ENCODE measurements around the gene CLEC4M.
"Not testable (repeated sequence)": the region's sequence is repeated elsewhere in the genome, so short reads cannot be mapped to it uniquely, and the experiment has no call there.

CLEC4M gene

DNA sequence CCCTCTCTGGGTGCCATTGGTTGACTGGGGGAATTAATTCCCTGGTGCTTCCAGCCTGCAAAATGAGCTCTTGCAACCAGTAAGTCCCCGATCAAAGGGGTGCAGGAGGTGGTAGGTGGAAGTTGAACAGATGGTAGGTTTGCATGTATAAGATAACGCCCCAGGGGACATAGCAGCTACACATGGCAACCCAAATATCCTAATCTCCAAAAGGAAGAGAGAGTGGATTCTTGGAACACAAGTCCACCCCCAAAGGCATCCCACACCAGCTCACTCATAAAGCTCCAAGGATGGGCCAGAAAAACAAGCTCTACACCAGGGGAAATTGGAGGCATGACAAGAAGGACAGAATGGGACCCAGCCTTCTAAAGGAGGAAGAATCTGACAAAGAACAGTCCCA, 20.5 kb upstream of the CLEC4M start:
- no peak for DNase-seq

DNA sequence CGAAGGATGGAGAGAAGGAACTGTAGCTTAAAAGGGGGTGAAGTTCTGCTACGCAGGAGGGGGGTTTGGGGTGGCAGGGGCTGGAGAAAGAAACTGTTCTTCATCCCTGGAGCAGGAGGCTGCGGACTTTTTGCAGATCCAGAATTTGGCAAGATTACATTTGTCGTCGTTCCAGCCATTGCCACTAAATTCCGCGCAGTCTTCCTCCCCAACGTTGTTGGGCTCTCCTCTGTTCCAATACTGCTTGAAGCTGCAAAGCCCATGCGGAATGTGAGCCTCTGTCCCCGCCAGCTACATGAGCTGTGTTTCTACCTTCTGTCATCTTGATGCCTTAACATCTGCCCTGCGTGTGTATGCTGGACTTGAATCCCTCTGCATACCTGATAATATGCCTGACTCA, 20.1 kb upstream of the CLEC4M start:
- DNase-seq: no peak

- no peak for DNase-seq
These were observed 19.6 kb upstream of the CLEC4M start for GRCh38 chr19:7743425-7743841.

DNA sequence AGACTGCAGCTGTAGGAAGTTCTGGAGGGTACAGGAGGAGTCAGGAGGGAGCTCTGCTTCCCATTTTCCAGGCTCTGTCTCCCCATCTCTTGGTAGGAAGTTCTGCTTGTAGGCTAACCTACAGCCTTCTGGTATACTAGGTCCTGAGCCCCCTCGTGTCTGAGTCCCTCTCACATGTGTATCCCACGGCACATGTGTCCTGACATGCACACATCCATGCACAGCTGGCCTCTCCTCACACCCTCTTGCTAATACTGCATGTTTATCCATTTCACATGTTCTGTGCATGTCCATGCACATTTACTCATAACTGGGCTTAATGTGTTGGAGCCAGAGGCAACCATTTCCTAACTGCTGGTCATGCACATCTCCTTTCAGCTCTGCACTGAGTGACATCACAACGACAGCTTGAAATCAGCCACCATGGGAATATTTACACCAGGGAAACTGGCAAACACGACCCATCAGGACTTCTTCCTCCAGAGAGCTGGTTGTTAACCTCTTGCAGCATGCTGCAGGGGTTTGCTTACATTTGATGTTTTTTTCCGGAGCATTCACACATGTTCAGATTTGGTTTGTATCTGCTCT, 18.8 kb upstream of the CLEC4M start:
- DNase-seq: no peak

DNA sequence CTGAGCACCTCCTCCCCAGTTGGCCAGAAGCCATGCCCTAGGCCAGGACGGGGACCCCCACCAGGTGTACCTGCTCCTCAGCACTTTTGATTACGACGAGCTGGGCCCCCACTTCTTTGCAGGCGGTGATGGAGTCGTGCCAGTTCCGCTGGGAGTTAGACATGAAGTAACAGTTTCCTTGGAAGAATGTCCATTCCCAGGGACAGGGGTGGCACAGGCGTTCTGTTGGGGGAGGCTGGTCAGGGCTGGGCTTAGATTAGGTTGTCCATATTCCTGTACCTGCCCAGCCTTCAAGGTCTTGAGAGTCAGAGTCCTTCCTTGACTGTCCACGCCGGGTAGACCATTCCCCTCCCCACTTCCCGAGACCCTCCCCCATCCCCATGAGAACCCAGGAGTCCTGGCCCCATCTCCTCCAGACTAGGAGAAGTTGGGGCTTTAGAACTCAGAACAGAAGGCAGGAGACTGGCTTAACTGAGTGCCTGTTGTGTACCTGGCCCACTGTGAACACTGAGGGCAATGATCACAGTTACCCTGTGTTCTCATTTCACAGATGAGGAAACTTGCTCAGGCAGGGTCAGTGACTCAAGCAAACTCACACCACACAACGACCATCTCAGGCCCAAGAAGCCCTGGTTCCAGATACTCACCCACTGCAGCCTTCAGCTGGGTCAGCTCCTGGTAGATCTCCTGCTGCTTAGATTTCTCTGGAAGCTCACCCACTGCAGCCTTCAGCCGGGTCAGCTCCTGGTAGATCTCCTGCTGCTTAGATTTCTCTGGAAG, 18.0 kb upstream of the CLEC4M start:
- DNase-seq: no peak

DNA sequence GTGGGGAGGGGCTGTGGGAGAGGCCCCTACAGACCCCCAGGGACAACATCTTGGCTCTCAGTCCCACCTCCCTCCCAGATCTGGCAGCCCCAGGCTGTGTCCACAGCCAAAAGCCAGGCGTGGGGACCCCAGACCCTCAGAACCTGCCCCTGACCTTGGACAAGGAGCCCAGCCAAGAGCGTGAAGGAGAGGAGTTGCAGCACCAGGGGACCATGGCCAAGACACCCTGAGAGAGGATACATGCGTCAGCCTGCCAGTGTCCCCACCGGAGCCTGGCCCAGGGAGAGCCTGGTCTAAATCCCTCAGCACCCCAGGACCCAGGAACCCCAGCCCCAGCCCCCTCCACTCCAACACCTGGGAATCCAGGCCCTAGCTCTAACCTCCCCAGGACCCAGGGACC, 16.7 kb upstream of the CLEC4M start:
- not testable (repeated sequence) for DNase-seq

- DNase-seq: no peak
These were observed 15.8 kb upstream of the CLEC4M start, which contains the start of gene CD209 for GRCh38 chr19:7746903-7747884. CD209 (minus strand) TSS chr19:7747534; CDS start chr19:7747511, 23 bp downstream.

DNA sequence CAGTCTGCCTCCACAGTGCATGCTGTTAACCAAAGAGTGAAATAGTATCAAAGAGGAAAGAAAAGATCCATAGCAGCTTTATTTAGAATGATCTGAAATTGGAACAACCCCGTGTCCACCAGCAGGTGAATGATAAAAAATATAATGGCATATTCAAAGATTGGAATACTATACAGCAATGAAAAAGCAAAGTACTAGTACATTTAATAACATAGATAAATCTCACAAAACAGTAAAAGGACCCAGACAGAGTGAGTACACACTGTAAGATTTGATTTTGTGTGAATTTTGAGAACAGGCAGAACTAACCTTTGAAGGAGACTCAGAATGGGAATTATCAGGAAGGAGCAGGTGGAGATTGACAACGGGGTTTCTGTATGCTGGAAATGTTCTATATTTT, 14.9 kb upstream of the CLEC4M start:
- DNase-seq: no peak

DNA sequence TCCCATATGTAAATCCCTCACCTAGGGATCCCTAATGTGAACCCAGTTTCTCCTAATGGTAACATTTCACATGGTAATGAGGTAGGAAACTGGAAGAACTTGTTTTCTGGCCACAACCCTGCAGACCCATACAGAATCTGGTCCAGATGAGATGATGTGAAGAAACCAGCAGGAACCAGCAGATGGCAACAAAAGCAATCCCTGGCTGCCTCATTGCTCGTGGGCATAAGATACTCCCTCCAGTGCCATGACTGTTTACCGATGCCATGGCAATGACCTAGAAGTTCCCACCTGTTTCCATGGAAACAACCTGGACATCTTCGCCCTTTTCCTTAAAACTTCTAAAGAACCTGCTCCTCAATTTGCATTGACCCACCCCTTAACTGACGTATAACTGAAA, 14.3 kb upstream of the CLEC4M start:
- no peak for DNase-seq

- peak; percentile 24 to 56 for DNase-seq
These were observed 11.8 kb upstream of the CLEC4M start for GRCh38 chr19:7751157-7751783.

GRCh38 chr19:7756258-7756657, 6.8 kb upstream of the CLEC4M start:
- no peak for DNase-seq

GRCh38 chr19:7757358-7757757, 5.7 kb upstream of the CLEC4M start:
- no peak for DNase-seq

- DNase-seq: no peak
These were observed 3.9 kb upstream of the CLEC4M start for GRCh38 chr19:7759156-7759555.

GRCh38 chr19:7763696-7764095, 653 bp downstream of the CLEC4M start:
- no peak for DNase-seq

GRCh38 chr19:7764157-7764556, 1.1 kb downstream of the CLEC4M start:
- DNase-seq: not testable (repeated sequence)

- not testable (repeated sequence) for DNase-seq
These were observed 2.0 kb downstream of the CLEC4M start for GRCh38 chr19:7765043-7765442.

- DNase-seq: no peak
These were observed 3.5 kb downstream of the CLEC4M start for GRCh38 chr19:7766535-7766934.

DNA sequence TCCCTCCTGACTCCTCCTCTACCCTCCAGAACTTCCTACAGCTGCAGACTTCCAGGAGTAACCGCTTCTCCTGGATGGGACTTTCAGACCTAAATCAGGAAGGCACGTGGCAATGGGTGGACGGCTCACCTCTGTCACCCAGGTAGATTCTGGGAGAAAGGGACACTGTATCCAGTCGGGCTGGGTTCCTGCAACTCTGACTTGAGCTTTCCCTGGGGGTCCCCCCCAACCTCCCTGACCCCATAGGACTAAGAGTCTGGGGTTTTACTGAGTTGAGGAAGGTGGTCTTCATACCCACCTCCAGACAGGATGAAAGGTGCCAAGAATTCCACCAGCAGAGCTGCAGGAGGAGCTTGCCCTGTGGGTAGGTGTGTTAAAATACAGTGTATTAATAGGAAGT, 4.4 kb downstream of the CLEC4M start:
- no peak for DNase-seq

DNA sequence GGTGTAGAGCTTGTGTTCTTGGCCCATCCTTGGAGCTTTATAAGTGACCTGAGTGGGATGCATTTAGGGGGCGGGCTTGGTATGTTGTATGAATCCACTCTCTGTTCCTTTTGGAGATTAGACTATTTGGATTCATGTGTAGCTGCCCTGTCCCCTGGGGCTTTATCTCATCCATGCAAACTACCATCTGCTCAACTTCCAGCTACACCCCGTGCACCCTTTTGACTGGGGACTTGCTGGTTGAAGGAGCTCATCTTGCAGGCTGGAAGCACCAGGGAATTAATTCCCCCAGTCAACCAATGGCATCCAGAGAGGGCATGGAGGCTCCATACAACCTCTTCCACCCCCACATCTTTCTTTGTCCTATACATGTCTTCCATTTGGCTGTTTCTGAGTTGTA, 6.1 kb downstream of the CLEC4M start:
- no peak for DNase-seq

DNA sequence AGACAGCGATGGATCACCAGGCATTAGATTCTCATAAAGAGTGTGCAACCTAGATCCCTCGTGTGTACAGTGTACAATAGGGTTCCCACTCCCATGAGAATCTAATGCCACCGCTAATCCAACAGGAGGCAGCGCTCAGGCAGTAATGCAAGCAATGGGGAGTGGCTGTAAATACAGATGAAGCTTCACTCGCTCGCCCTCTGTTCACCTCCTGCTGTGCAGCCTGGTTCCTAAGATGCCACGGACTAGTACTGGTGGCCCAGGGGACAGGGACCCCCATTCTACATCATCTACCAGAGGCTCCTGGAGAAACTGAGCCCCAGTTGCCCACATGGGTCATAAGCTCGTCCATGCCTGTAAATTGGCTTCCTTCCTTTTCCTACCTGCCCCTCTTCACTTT, 8.0 kb downstream of the CLEC4M start:
- no peak for DNase-seq

GRCh38 chr19:7772752-7773291, 9.8 kb downstream of the CLEC4M start:
- DNase-seq: peak in 1 of 2 donors; percentile 43

DNA sequence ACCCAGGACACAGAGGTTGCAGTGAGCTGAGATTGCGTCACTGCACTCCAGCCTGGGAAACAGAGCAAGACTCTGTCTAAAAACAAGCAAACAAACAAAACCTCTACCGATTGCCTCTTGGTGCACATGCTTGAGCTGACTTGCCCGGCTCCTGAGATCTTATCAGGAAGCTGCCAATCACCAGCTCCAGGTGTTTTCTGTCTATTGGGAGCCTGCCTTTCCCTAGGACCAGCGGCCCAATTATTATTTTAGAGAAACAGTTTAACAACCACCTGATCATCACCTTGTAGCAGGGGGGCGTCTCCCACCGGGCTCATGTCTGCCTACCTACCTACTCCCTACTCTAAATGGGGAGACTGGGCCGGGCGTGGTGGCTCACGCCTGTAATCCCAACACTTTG, 10.8 kb downstream of the CLEC4M start:
- no peak for DNase-seq

GRCh38 chr19:7775761-7776160, 12.7 kb downstream of the CLEC4M start:
- no peak for DNase-seq
